Caco-2 (cell line): ENCODE results near the gene CRADD. TPM values are rescaled to one million over a fixed set of nuclear protein-coding genes. Genes with fewer than 3 reads are reported as not detected.

Experiments
- BruUV-seq: library from RNA; stranded (reverse); fragments of 400-500 nt; replicated peaks from 2 replicates; lab custom pipeline; 2021; lab: Mats Ljungman, UMichigan
- CTCF ChIA-PET: fragments of 300-600 bp; sonication (Branson Sonifier 250); formaldehyde crosslinking; loops from one replicate; lab custom pipeline; 2022; ENCODE audit warnings: antibody characterized with exemption; lab: Charles Lee
- POLR2A ChIA-PET: fragments of 300-600 bp; sonication (Branson Sonifier 250); formaldehyde crosslinking; loops from one replicate; lab custom pipeline; 2022; ENCODE audit warnings: antibody characterized with exemption; lab: Charles Lee
- DNase-seq, 2 experiments: peaks; one replicate each; pipeline versions ENCODE4 v3.0.0 to v3.0.0-alpha.2; 2020 to 2022
- H3K27me3 ChIP-seq: replicated peaks from 2 replicates; pipeline ENCODE4 v1.6.0; 2011; ENCODE audit warnings: low read length; ENCODE audit not compliant: control insufficient read depth, insufficient read depth
- H3K36me3 ChIP-seq: 2 replicates; pipeline ENCODE4 v1.5.1; 2011; ENCODE audit warnings: low read length; ENCODE audit not compliant: control insufficient read depth, insufficient read depth
- H3K4me1 ChIP-seq: fragments of 250-450 bp; sonication (Bioruptor Pico); 2 replicates; pipeline ENCODE4 v1.5.1; 2020; ENCODE audit warnings: mild to moderate bottlenecking
- H3K4me3 ChIP-seq: 2 replicates; pipeline ENCODE4 v1.5.1; 2011; ENCODE audit warnings: low read depth, mild to moderate bottlenecking, control low read depth, low read length
- H3K9me3 ChIP-seq: fragments of 250-450 bp; sonication (Bioruptor Pico); 2 replicates; pipeline ENCODE4 v1.5.1; 2020; ENCODE audit warnings: mild to moderate bottlenecking, moderate library complexity
- H3K27ac Mint-ChIP-seq: one replicate; pipeline ENCODE4 v1.8.0; 2022; ENCODE audit warnings: mixed read lengths; ENCODE audit not compliant: unreplicated experiment
- H3K27me3 Mint-ChIP-seq: one replicate; pipeline ENCODE4 v1.8.0; 2022; ENCODE audit warnings: mixed read lengths; ENCODE audit not compliant: insufficient read depth, unreplicated experiment
- H3K36me3 Mint-ChIP-seq: one replicate; pipeline ENCODE4 v1.8.0; 2022; ENCODE audit warnings: mild to moderate bottlenecking, mixed read lengths; ENCODE audit not compliant: insufficient read depth, unreplicated experiment
- H3K4me1 Mint-ChIP-seq: one replicate; pipeline ENCODE4 v1.8.0; 2022; ENCODE audit warnings: low read depth, mixed read lengths; ENCODE audit not compliant: unreplicated experiment
- H3K4me3 Mint-ChIP-seq: one replicate; pipeline ENCODE4 v1.8.0; 2022; ENCODE audit warnings: mild to moderate bottlenecking, moderate library complexity, mixed read lengths; ENCODE audit not compliant: unreplicated experiment
- H3K9me3 Mint-ChIP-seq: one replicate; pipeline ENCODE4 v1.8.0; 2022; ENCODE audit warnings: mixed read lengths; ENCODE audit not compliant: unreplicated experiment
- CTCF ChIP-seq, 2 experiments: fragments of 200-600 bp in 1 of 2; IDR thresholded peaks; 1 replicate in 1 of 2; 2 replicates in 1 of 2; pipeline versions ENCODE4 v1.5.1 to v1.8.0; 2011 to 2022; ENCODE audit warnings: antibody characterized with exemption in 1 of 2, control low read depth in 1 of 2, inconsistent platforms in 1 of 2, low read depth in 1 of 2, low read length in 1 of 2, mild to moderate bottlenecking in 1 of 2, moderate library complexity in 1 of 2; ENCODE audit not compliant: insufficient read depth in 1 of 2, severe bottlenecking in 1 of 2, unreplicated experiment in 1 of 2
- intact Hi-C: fragments of 100-400 bp; cut with micrococcal nuclease; formaldehyde crosslinking; loops from one replicate; pipeline ENCODE4 v1.10.0; 2022; ENCODE audit not compliant: unreplicated experiment
- total RNA-seq: library from RNA; stranded (reverse); gene quantifications from 2 replicates; pipeline ENCODE4 v1.2.3, GENCODE V29; 2022

The CRADD gene
- total RNA-seq, 1 experiment from 2014 or later: 29.2 TPM

- Mint-ChIP-seq H3K27me3 (no peaks in the 10 kb centered on the region), H3K4me3 (no peak overlapping the region), H3K4me1 (peaks cover 55% of the 10 kb centered on the region), H3K27ac (peak overlapping the region; percentile 68), H3K9me3 (peaks cover 43% of the 10 kb centered on the region), H3K36me3 (peaks cover 74% of the 10 kb centered on the region)
- BruUV-seq: no TSS peak
- ChIA-PET CTCF (no interaction called here), POLR2A (no interaction called here)
- intact Hi-C loops: no loop called here
- Histone ChIP-seq H3K36me3 (no peaks in the 10 kb centered on the region), H3K27me3 (no peaks in the 10 kb centered on the region), H3K4me1 (peaks cover 42% of the 10 kb centered on the region), H3K4me3 (no peak overlapping the region), H3K9me3 (peaks cover 20% of the 10 kb centered on the region)
- DNase-seq: peak in 1 of 2 experiments; percentile 26
- no peak for TF ChIP-seq CTCF (IDR thresholded peaks at IDR 0.05; ENCODE audit: insufficient read depth in 1 of 2, low read depth in 1 of 2, low read length in 1 of 2, severe bottlenecking in 1 of 2, unreplicated experiment in 1 of 2)
These were observed 30.7 kb downstream of the CRADD start for GRCh38 chr12:93707836-93708235.

- ChIA-PET POLR2A (no interaction called here), CTCF (no interaction called here)
- no peaks in the 10 kb centered on the region for H3K27me3 ChIP-seq
- no peak for DNase-seq
- H3K27me3 Mint-ChIP-seq: no peaks in the 10 kb centered on the region
- no peak for TF ChIP-seq CTCF (IDR thresholded peaks at IDR 0.05; ENCODE audit: insufficient read depth in 1 of 2, low read depth in 1 of 2, low read length in 1 of 2, severe bottlenecking in 1 of 2, unreplicated experiment in 1 of 2)
- peaks cover 43% of the 10 kb centered on the region for H3K9me3 Mint-ChIP-seq
- H3K4me1 Mint-ChIP-seq: peaks cover 55% of the 10 kb centered on the region
- no peak overlapping the region for H3K4me3 ChIP-seq
- no peaks in the 10 kb centered on the region for H3K36me3 ChIP-seq
- peak overlapping the region; percentile 68 for H3K27ac Mint-ChIP-seq
- intact Hi-C loops: no loop called here
- no peak overlapping the region for H3K4me3 Mint-ChIP-seq
- H3K4me1 ChIP-seq: peaks cover 35% of the 10 kb centered on the region
- peaks cover 75% of the 10 kb centered on the region for H3K36me3 Mint-ChIP-seq
- peaks cover 20% of the 10 kb centered on the region for H3K9me3 ChIP-seq
- no TSS peak for BruUV-seq
These were observed 31.8 kb downstream of the CRADD start for GRCh38 chr12:93708952-93709351.

DNA sequence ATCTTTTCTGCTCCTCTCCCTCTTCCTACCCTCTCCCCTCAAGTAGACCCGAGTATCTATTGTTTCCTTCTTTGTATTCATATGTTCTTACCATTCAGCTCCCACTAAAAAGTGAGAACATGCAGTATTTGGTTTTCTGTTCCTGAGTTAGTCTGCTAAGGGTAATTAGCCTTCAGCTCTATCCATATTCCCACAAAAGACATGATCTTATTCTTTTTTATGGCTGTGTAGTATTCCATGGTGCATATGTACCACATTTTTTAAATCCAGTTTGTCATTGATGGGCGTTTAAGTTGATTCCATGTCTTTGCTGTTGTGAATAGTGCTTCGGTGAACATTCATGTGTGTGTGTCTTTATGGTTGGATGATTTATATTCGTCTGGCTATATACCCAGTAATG is 32.2 kb downstream of the CRADD start:
- H3K4me1 ChIP-seq: peaks cover 31% of the 10 kb centered on the region
- ChIA-PET POLR2A (no interaction called here), CTCF (no interaction called here)
- Mint-ChIP-seq H3K27me3 (no peaks in the 10 kb centered on the region), H3K4me3 (no peak overlapping the region), H3K36me3 (peaks cover 75% of the 10 kb centered on the region), H3K9me3 (peaks cover 43% of the 10 kb centered on the region), H3K27ac (no peak overlapping the region), H3K4me1 (peaks cover 50% of the 10 kb centered on the region)
- peaks cover 20% of the 10 kb centered on the region for H3K9me3 ChIP-seq
- H3K27me3 ChIP-seq: no peaks in the 10 kb centered on the region
- H3K4me3 ChIP-seq: no peak overlapping the region
- no peak for DNase-seq
- BruUV-seq: no TSS peak
- intact Hi-C loops: no loop called here
- no peaks in the 10 kb centered on the region for H3K36me3 ChIP-seq
- TF ChIP-seq CTCF (IDR thresholded peaks at IDR 0.05; ENCODE audit: insufficient read depth in 1 of 2, low read depth in 1 of 2, low read length in 1 of 2, severe bottlenecking in 1 of 2, unreplicated experiment in 1 of 2): no peak
